ENCODE results near the gene NAV1. TPM values are rescaled to one million over a fixed set of nuclear protein-coding genes. Genes with fewer than 3 reads are reported as not detected.

NAV1 gene
- polyA plus RNA-seq, 1 donor (not counting 4 experiments of a cell fraction or from before 2014, with no cell fraction given), result 13.2 TPM

- no peak for FAIRE-seq
- TF ChIP-seq, protein P1, sequence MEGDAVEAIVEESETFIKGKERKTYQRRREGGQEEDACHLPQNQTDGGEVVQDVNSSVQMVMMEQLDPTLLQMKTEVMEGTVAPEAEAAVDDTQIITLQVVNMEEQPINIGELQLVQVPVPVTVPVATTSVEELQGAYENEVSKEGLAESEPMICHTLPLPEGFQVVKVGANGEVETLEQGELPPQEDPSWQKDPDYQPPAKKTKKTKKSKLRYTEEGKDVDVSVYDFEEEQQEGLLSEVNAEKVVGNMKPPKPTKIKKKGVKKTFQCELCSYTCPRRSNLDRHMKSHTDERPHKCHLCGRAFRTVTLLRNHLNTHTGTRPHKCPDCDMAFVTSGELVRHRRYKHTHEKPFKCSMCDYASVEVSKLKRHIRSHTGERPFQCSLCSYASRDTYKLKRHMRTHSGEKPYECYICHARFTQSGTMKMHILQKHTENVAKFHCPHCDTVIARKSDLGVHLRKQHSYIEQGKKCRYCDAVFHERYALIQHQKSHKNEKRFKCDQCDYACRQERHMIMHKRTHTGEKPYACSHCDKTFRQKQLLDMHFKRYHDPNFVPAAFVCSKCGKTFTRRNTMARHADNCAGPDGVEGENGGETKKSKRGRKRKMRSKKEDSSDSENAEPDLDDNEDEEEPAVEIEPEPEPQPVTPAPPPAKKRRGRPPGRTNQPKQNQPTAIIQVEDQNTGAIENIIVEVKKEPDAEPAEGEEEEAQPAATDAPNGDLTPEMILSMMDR (optimal IDR thresholded peaks at IDR 0.05 in 1 of 3, IDR thresholded peaks at IDR 0.05 in 1 of 3, conservative IDR thresholded peaks at IDR 0.05 in 1 of 3; ENCODE audit: extremely low read depth in 1 of 3, insufficient read depth in 2 of 3, low read length in 3 of 3), result no peak
- no peak for TF ChIP-seq EZH2 (IDR thresholded peaks at IDR 0.05; ENCODE audit: low read length)
- dilution Hi-C loops (cut with MboI; ENCODE audit: extremely low pct_ligation_motif_present, low sequenced_read_pairs), result no loop called here
- H3K27me3 ChIP-seq (ENCODE audit: control insufficient read depth, extremely low read depth, insufficient read depth, low read length), result peaks cover 20% of the 10 kb centered on the region
- H4K20me1 ChIP-seq (ENCODE audit: control insufficient read depth, extremely low read depth, insufficient read depth, low read length), result no peaks in the 10 kb centered on the region
- no peaks in the 10 kb centered on the region for H3K9me1 ChIP-seq (ENCODE audit: control insufficient read depth, extremely low read depth, insufficient read depth, low read length)
- peaks cover 30% of the 10 kb centered on the region for H3K4me1 ChIP-seq (ENCODE audit: control insufficient read depth, extremely low read depth, insufficient read depth, low read length)
- no peak overlapping the region for H2AFZ ChIP-seq (ENCODE audit: control insufficient read depth, low read length)
- H3K4me3 ChIP-seq (ENCODE audit: control insufficient read depth in 2 of 3, extremely low read depth in 1 of 3, insufficient read depth in 2 of 3, low read depth in 1 of 3, low read length in 3 of 3), result no peak overlapping the region
- H3K27ac ChIP-seq (ENCODE audit: control insufficient read depth, insufficient read depth, low read length), result no peak overlapping the region
- H3K9me3 ChIP-seq (ENCODE audit: control insufficient read depth, low read depth, low read length), result no peaks in the 10 kb centered on the region
- no peak overlapping the region for H3K9ac ChIP-seq (ENCODE audit: control insufficient read depth, extremely low read depth, insufficient read depth, low read length)
- H3K4me2 ChIP-seq (ENCODE audit: control insufficient read depth, extremely low read depth, insufficient read depth, low read depth, low read length), result no peak overlapping the region
- no peaks in the 10 kb centered on the region for H3K79me2 ChIP-seq (ENCODE audit: control insufficient read depth, insufficient read depth, low read length)
- DNase-seq (ENCODE audit: low read depth, low spot score), result no peak
- H3K36me3 ChIP-seq (ENCODE audit: control insufficient read depth in 2 of 2, extremely low read depth in 1 of 2, insufficient read depth in 2 of 2, low read length in 2 of 2), result no peaks in the 10 kb centered on the region
Measured at GRCh38 chr1:201535919-201536245, 3.0 kb upstream of the NAV1 start.

DNA sequence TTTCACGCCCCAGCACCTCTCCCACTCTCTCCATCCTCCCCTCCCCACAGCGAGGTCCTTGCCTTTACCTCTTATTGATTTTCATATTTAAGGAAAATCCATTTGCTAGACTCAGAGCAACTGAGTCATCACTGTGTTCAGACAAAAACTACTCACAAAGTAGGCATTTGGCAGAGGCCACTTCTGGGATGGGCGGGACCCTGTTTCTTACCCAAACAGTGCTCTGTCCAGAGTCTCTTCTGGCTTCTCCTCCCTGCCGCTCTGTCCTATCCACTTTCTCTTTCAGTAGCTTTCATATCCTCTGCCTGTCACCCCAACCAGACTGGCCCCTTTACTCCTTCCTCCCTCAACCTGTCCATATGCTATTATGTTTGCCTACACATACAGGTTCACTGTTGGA lies 2.4 kb upstream of the NAV1 start:
- H3K79me2 ChIP-seq (ENCODE audit: control insufficient read depth, insufficient read depth, low read length), result no peaks in the 10 kb centered on the region
- H3K36me3 ChIP-seq (ENCODE audit: control insufficient read depth in 2 of 2, extremely low read depth in 1 of 2, insufficient read depth in 2 of 2, low read length in 2 of 2), result no peaks in the 10 kb centered on the region
- dilution Hi-C loops (cut with MboI; ENCODE audit: extremely low pct_ligation_motif_present, low sequenced_read_pairs), result no loop called here
- no peak for DNase-seq (ENCODE audit: low read depth, low spot score)
- H3K9me1 ChIP-seq (ENCODE audit: control insufficient read depth, extremely low read depth, insufficient read depth, low read length), result no peaks in the 10 kb centered on the region
- H3K27ac ChIP-seq (ENCODE audit: control insufficient read depth, insufficient read depth, low read length), result no peak overlapping the region
- H4K20me1 ChIP-seq (ENCODE audit: control insufficient read depth, extremely low read depth, insufficient read depth, low read length), result no peaks in the 10 kb centered on the region
- H3K9ac ChIP-seq (ENCODE audit: control insufficient read depth, extremely low read depth, insufficient read depth, low read length), result no peak overlapping the region
- FAIRE-seq, result peak; percentile 72
- H3K4me3 ChIP-seq (ENCODE audit: control insufficient read depth in 2 of 3, extremely low read depth in 1 of 3, insufficient read depth in 2 of 3, low read depth in 1 of 3, low read length in 3 of 3), result no peak overlapping the region
- peaks cover 24% of the 10 kb centered on the region for H3K4me1 ChIP-seq (ENCODE audit: control insufficient read depth, extremely low read depth, insufficient read depth, low read length)
- no peak overlapping the region for H2AFZ ChIP-seq (ENCODE audit: control insufficient read depth, low read length)
- TF ChIP-seq, protein P1 (optimal IDR thresholded peaks at IDR 0.05 in 1 of 3, IDR thresholded peaks at IDR 0.05 in 1 of 3, conservative IDR thresholded peaks at IDR 0.05 in 1 of 3; ENCODE audit: extremely low read depth in 1 of 3, insufficient read depth in 2 of 3, low read length in 3 of 3), result no peak
- no peak for TF ChIP-seq EZH2 (IDR thresholded peaks at IDR 0.05; ENCODE audit: low read length)
- no peaks in the 10 kb centered on the region for H3K9me3 ChIP-seq (ENCODE audit: control insufficient read depth, low read depth, low read length)
- H3K4me2 ChIP-seq (ENCODE audit: control insufficient read depth, extremely low read depth, insufficient read depth, low read depth, low read length), result peak overlapping the region; percentile 43
- H3K27me3 ChIP-seq (ENCODE audit: control insufficient read depth, extremely low read depth, insufficient read depth, low read length), result peaks cover 20% of the 10 kb centered on the region
